Measurements from ENCODE around the gene PIP5K1B. TPM values are rescaled to one million over a fixed set of nuclear protein-coding genes. Genes with fewer than 3 reads are reported as not detected.

PIP5K1B gene
- total and polyA plus RNA-seq, 2 of the 13 experiments (the other 11 are each of a cell fraction or from before 2014, with no cell fraction given): 15.8 to 17.5 TPM

GRCh38 chr9:68860419-68860818 is 155.4 kb downstream of the PIP5K1B start:
- Histone ChIP-seq H3K27me3 (ENCODE audit: control insufficient read depth in 1 of 2, insufficient read depth in 2 of 2, low read length in 2 of 2) (no peaks in the 10 kb centered on the region), H3K9me3 (ENCODE audit: low read length) (no peaks in the 10 kb centered on the region), H2AFZ (ENCODE audit: low read length) (no peak overlapping the region), H3K4me3 (replicated peaks in 1 of 3; ENCODE audit: insufficient read depth in 1 of 3, low read depth in 2 of 3, low read length in 3 of 3) (no peak overlapping the region), H3K4me2 (ENCODE audit: low read depth, low read length) (no peak overlapping the region), H3K4me1 (ENCODE audit: insufficient read depth, low read length) (no peaks in the 10 kb centered on the region), H3K27ac (ENCODE audit: extremely low read length, insufficient read depth, low read length) (no peak overlapping the region), H3K36me3 (replicated peaks in 1 of 2; ENCODE audit: control insufficient read depth in 1 of 2, insufficient read depth in 2 of 2, low read length in 2 of 2) (peaks cover 2 to 13% of the 10 kb centered on the region in 2 experiments; a peak in 3 of 5 replicates), H3K79me2 (ENCODE audit: insufficient read depth, low read length) (no peaks in the 10 kb centered on the region), H4K20me1 (ENCODE audit: insufficient read depth, low read length) (no peaks in the 10 kb centered on the region), H3K9ac (ENCODE audit: insufficient read depth, low read depth, low read length) (no peak overlapping the region)
- no TSS peak for BruUV-seq (replicated peaks)
- FAIRE-seq: no peak
- ChIA-PET CTCF (ENCODE audit: low intra/inter-chr PET ratio, low total read pairs) (no interaction called here), POLR2A (no interaction called here)
- WGBS (ENCODE audit: low lambda C conversion rate): 91% methylated on average over 4 of the region's 4 CpGs
- TF ChIP-seq ZNF276 (CRISPR knock-in tag; IDR thresholded peaks at IDR 0.05; ENCODE audit: low read depth) (no peak), DPF2 (CRISPR knock-in tag; IDR thresholded peaks at IDR 0.05; ENCODE audit: borderline replicate concordance, low read depth) (no peak), AKNA (CRISPR knock-in tag; IDR thresholded peaks at IDR 0.05; ENCODE audit: borderline replicate concordance) (no peak), MYC (CRISPR knock-in tag; IDR thresholded peaks at IDR 0.05; ENCODE audit: borderline replicate concordance) (no peak), GABPB1 (CRISPR knock-in tag; IDR thresholded peaks at IDR 0.05) (no peak), FOSL2 (CRISPR knock-in tag; IDR thresholded peaks at IDR 0.05) (no peak), HNF4A (CRISPR knock-in tag; IDR thresholded peaks at IDR 0.05) (no peak), ZNF839 (CRISPR knock-in tag; IDR thresholded peaks at IDR 0.05; ENCODE audit: borderline replicate concordance) (no peak), POGZ (CRISPR knock-in tag; IDR thresholded peaks at IDR 0.05) (no peak), ATAD3A (CRISPR knock-in tag; IDR thresholded peaks at IDR 0.05) (no peak), MTA3 (CRISPR knock-in tag; IDR thresholded peaks at IDR 0.05) (no peak), NKX3-1 (CRISPR knock-in tag; IDR thresholded peaks at IDR 0.05) (no peak)
- intact Hi-C loops (cut with micrococcal nuclease; ENCODE audit: unreplicated experiment): no loop called here
- in situ Hi-C loops (cut with HindIII; ENCODE audit: extremely low pct_ligation_motif_present, low pct_unique_long_range_greater_than_20kb): no loop called here
- no peak for ATAC-seq
- no peak for DNase-seq (ENCODE audit: low spot score)
